ENCODE data around the gene STAT6.

The STAT6 gene

DNA sequence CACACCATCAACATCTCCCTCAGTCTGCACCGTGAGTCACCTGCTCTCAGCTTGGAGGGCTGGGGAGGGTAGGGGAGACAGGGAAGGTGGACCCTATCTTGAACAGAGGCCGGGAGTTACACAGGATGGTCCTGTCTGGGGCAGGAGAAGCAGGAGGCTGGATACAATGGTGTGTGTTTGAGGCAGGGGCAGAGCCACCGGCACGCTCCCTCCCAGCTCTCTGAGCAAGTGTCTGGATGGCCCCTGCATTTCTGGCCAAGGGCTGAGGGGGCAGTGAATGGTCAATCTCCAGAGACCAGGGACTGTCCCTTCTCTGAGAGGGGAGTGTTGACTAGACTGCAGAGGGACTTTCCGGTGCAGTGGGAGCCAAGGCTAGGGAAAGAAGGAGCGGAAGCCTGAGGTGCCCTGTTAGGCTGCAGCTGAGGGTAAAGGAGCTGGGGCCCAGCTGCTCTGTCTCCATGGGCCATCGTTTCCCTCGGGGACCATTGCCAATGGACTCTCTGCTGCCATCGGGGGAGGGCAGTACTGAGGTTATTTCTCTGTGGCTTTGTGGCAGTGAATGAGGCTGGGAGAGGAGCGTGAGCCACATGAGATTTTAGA, 34.4 kb upstream of the STAT6 start:
- no peak for DNase-seq (ENCODE audit: low read depth in 2 of 2)

GRCh38 chr12:57143454-57143853, 32.3 kb upstream of the STAT6 start:
- DNase-seq (ENCODE audit: low read depth in 2 of 2): no peak

GRCh38 chr12:57142727-57143126, 31.6 kb upstream of the STAT6 start:
- DNase-seq (ENCODE audit: low read depth in 2 of 2): no peak

GRCh38 chr12:57142121-57142520, 31.0 kb upstream of the STAT6 start:
- DNase-seq (ENCODE audit: low read depth in 2 of 2): no peak

DNA sequence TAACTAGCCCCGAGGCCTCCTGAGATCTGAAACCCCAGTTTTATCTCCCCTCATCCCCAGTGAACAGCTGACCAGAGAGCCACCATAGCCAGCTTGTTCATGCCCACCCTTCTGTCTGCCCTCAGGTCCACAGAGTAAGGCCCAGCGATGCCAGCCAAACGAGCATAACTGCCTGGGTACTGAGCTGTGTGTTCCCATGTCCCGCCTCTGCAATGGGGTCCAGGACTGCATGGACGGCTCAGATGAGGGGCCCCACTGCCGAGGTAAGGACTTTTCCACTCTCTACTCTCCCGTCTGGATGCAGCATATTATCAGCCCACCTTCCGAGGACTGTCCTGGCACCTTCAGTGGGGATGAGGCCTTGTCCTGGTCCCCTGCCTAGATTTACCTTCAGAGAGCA, 30.1 kb upstream of the STAT6 start:
- no peak for DNase-seq (ENCODE audit: low read depth in 2 of 2)

DNA sequence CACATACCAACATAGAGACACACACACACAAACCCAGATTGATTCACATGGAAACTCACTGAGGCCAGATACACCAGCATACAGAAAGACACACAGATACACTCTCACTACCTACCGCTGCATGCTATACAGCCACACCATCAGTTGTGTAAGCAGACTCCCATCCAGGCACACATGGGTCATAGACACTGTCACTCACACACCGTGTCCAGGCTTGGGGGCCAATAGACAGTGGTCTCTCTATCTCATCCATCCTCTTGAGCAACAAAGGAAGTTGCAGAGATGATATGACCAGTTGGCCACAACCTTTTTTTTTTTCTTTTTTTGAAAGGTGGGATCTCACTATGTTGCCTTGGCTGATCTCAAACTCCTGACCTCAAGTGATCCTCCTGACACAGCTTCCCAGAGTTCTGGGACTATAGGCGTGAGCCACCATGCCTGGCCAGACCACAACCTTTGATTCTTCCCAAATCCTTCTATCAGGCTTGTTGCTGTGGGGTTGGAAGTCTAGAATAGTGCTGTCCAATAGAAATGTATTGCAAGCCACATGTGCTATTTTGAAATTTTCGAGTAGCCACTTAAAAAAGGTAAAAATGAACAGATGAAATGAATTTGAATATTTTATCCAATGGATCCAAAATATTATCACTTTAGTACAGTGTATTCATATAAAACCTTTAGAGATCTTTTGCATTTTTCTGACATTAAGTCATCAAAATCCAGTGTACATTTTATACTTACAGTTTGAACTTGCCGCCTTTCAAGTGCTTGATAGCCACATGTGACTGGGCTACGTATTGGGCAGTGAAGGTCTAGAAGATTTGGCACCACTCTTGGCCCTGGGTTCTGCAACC, 28.9 kb upstream of the STAT6 start:
- DNase-seq (ENCODE audit: low read depth in 2 of 2): no peak

GRCh38 chr12:57138526-57139272, 27.5 kb upstream of the STAT6 start:
- no peak for DNase-seq (ENCODE audit: low read depth in 2 of 2)

GRCh38 chr12:57135527-57136326, 24.6 kb upstream of the STAT6 start:
- DNase-seq (ENCODE audit: low read depth in 2 of 2): no peak

GRCh38 chr12:57134949-57135348, 23.8 kb upstream of the STAT6 start:
- DNase-seq (ENCODE audit: low read depth in 2 of 2): no peak

GRCh38 chr12:57133916-57134315, 22.8 kb upstream of the STAT6 start:
- no peak for DNase-seq (ENCODE audit: low read depth in 2 of 2)

DNA sequence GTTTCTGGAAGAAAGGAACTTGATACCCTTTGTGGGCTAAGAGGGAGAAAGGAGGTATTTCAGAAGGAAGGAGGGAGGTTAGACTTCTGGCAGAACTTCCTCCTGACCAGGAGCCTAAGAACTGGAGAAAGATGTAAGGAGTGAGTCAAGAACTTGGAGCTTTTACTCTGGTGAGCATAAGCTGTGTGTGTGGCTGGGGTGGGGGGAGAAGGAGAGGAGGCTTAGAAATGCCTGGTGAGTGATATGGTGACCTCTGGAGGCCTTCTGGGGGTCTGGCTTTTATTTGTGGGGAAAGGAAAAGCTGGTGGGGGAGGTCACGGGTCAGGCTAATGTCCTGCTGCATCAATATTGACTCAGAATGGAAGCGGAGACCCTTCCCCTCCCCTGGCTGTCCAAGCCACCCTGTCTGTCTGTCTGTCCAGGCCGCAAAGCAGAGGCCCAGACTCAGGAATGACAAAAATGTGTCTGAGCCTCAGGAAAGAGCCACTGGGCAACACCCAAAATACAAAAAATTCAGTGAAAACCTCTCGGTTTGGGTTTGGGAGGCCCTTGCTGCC, 21.9 kb upstream of the STAT6 start:
- no peak for DNase-seq (ENCODE audit: low read depth in 2 of 2)

DNA sequence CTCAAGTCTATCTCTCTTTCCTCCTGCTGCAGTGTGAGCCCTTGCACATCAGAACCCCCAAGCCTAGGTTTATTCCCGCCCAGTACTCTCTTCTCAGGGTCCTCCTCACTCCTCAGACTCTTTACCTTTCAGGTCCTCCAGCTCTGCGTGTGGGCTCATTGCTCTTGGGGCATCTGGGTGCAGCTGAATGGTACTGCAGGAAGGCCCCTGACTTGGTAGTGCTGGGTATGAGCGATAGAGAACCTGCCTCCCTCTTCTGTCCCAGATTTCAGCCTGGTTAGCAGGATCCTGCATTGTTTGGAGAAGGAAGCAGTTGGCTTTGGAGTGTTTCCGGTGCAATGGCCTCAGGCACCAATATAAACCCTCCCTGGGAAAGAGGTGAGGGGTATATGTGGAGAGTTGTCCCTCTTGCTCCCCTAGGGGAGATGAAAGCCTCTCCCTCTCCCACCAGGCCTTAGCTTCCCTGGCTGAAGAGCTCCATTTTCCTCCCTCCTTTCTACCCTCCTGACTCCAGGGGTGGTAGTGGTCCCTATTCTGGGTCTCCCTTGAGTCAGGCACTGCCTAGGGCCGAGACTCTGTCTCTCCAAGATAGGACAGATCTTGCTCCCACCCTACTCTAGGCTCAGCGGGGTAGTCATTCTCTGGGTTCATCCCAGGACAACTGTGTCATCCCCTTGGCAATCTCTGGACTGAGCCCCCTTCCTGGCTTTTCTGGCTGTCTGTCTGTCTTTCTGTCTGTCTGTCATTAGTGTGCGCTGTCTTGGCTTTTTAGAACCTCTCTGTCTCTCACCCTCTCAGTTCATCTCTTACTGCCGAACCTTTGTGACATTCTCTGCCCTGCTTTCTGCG, 21.0 kb upstream of the STAT6 start:
- DNase-seq (ENCODE audit: low read depth in 2 of 2): no peak

GRCh38 chr12:57130941-57131340, 19.8 kb upstream of the STAT6 start:
- no peak for DNase-seq (ENCODE audit: low read depth in 2 of 2)

GRCh38 chr12:57129889-57130288, 18.7 kb upstream of the STAT6 start:
- DNase-seq (ENCODE audit: low read depth in 2 of 2): no peak

GRCh38 chr12:57129321-57129842, 18.2 kb upstream of the STAT6 start:
- DNase-seq (ENCODE audit: low read depth in 2 of 2): no peak

- no peak for DNase-seq (ENCODE audit: low read depth in 2 of 2)
Observed at GRCh38 chr12:57128519-57129247, 17.5 kb upstream of the STAT6 start.

DNA sequence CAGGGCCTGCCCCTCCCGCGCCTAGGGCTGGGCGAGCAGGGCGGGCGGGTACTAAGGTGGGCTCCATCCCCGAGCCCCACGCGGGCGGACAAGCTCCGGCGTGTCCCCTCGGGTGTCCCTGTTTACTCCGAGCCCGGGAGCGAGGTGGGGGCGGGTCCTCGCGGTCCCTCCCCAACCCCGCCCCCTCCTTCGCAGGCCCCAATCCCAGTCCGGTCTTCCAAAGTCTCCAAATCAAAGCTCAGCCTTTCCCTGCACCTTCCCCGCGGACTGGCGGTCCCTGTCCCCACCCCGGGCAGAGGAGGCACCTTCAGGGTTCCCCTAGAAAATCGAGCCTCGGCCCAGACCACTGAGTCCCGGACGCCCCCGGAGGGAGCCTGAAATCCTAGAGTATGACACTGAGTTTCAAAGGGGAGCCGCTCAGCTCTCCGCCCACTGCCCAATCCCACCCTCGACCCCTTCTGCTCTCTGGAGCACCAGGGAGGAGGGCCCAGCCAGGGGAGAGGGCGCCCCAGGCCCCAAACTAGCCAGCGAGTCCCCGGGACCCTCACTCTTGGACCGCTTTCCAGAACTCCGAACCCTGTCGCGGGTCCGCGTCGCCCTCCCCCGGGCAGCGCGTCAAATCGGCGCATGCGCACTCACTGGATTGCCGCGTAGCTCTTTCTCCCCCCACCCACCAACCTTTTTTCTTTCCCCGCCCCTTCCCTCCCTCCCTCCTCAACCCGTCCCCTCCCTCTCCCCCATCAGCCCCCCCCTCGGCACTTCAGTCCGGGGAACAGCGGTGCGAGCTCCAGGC, 16.8 kb upstream of the STAT6 start, which contains the start of gene LRP1:
LRP1 (plus strand) TSS at position 758 of the 793 bp plus-strand sequence. CDS start 482 bp downstream, outside the sequence.
- DNase-seq (ENCODE audit: low read depth in 2 of 2): peak; percentile 56 to 57

- DNase-seq (ENCODE audit: low read depth in 2 of 2): peak; percentile 61 to 68
Observed at GRCh38 chr12:57127101-57127725, 16.1 kb upstream of the STAT6 start.

Data from stimulated activated CD8-positive, alpha-beta memory T cell treated with anti-CD3 and anti-CD28 coated beads, Interleukin-15, amount 100 ng/mL, for 4 hours (primary cell).